SK-N-DZ (cell line): ENCODE results near the gene DAB1.

Source experiments
- DNase-seq: peaks from one replicate; pipeline ENCODE4 v3.0.0-alpha.2; 2015; ENCODE audit warnings: low spot score

Gene DAB1

DNA sequence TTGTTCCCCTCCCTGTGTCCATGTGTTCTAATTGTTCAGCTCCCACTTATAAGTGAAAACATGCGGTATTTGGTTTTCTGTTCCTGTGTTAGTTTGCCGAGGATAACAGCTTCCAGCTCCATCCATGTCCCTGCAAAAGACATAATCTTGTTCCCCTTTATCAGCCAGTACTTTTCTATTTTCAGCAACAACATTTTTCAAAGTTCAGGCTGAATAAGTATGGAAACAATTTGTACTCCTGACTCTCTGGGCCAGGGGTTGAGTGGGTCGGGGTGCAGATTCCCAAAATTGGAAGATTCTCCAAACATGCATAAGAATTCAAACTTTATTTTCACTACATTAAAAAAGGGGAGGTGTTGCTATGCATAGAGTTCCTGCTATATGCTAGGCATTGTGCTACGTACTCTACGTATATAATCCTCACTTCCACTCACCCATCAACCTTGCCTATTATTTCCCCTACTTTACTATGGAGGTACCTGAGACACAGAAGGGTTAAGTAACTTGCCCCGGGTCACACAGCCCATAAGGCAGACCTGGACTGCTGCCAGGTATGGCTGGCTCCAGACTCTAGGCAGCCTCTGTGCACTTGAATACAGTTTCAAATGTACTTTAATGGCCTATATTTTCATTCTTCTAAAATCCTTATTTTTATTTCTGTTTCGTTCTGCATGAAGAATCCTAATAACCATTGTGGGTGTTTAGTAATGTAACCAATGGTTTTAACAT lies 341.0 kb downstream of the DAB1 start:
- DNase-seq = no peak

DNA sequence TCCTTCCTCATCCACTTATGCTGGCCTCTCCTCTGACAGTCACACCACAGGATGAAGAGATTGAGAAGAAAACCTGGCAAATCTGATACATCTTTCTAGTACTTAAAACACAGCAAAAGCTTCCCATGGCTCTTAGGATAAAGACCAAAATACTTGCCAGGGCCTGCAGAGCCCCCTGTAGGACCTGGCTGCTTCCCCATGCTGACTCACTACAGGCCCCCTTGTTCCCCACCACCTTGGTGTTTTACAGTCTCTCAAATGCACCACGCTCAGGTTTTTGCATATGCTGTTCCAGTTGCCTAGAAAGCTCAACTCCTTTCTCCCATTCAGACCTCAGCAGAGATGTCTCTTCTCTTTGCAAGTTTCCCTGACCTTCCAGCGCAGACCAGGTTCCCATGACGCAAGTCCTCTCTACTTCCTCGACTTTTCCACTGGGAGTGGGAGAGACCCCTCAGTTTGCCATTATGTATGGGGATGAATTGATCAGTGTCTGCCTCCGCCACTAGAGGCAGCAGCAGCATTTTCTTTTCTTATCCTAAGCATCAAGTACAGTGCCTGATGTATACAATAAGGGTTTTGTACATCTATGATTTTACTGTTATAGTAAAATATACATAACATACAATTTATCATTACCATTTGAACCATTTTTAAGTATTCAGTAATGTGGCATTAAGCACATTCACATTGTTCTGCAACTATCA lies 344.3 kb downstream of the DAB1 start:
- no peak for DNase-seq

DNA sequence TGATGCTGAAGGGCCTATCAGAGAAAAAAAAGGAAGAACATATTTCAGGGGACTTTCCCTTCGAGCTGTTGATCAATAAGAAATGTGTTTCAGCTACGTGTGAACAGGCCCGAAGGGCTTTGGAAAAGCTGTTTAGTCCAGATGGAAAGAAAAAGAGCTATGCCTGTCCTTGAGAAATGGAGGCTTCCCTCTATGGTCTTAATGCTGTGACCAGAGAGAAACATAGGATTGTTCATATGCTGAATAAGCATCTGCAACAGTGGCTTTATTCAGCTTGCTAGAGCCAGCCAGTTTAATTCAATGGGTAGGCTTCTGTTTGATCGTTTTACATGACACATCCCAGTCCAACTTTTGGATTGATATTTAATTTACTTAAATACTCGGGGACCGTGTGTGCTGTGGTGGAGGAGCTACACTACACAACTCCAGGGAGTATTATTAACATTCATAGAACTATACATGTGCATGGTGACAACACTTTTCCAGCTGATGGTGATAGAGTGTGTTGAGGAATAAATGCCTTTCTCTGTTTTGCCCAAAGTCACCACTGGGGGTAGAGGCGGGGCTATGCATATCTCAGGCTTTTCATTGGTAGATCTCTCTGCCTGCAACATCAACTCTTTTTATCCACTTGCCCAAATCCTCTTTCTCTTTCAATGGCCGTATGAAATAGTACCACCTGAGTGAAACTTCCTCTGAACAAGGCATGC lies 351.3 kb downstream of the DAB1 start:
- DNase-seq = no peak

DNA sequence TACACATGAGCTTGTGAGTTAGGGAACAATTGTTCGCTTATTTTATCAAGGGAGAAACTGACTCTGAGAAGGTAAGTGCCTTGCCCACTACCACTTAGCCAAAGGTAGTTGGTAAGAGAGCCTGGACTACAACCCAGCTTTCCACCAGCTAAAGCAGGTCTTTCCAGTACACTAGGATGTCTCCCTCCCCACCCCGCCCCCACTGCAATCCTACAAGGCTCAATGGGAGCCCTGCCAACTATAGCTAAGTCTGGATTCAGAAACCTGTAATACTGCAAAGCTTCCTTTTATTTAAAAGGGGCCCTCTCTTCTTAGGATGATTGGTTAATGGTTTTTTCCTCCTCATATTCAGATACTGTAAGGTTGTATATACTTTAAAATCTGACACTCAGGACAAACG lies 356.0 kb downstream of the DAB1 start:
- DNase-seq = no peak

DNA sequence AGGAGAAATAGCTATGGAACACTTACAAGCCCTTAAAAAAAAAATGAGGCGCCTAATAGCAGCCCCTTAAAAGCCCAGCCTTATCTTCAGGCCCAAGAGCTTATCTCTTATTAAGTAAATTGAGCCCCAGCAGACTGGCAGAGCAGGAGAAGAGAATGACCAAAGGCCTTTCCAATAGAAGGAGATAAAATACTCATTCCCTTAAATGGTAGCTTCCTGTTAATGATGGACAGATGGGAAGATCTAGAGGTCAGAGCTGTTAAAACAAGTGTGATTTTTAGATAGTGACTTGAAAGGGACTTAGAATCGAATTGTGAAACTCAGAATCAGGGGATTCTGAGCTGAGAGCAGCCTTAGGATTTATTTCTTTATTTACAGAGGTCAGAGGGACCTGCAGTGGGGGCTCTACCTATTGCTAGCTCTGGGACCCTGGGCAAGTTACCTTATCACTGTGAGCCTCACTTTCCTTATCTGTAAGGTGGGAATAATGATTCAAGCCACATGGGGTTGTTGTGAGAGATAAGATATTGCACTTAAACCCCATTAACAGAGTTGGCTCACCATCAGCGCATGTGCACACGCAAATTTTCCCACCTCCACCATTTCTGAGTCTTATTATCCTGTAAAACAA lies 356.8 kb downstream of the DAB1 start:
- no peak for DNase-seq

DNA sequence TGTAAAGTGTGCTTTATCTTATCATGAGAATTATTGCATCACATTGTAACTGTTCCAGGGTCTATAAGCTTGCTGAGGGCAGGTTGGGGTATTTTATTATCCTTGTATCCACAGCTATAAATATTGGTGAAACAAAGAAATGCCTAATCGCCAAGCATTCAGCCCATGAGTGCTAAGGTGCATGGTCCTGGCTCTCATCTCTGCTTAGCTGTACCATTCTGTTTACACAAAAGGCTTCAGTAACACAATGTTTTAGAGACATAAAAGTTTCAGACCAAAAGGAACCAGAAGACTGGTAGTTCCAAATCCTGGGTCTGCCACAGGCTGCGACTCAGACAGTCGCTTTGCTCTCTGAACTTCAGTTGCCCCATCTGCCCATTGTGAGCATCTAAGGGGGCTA lies 358.4 kb downstream of the DAB1 start:
- DNase-seq = no peak

DNA sequence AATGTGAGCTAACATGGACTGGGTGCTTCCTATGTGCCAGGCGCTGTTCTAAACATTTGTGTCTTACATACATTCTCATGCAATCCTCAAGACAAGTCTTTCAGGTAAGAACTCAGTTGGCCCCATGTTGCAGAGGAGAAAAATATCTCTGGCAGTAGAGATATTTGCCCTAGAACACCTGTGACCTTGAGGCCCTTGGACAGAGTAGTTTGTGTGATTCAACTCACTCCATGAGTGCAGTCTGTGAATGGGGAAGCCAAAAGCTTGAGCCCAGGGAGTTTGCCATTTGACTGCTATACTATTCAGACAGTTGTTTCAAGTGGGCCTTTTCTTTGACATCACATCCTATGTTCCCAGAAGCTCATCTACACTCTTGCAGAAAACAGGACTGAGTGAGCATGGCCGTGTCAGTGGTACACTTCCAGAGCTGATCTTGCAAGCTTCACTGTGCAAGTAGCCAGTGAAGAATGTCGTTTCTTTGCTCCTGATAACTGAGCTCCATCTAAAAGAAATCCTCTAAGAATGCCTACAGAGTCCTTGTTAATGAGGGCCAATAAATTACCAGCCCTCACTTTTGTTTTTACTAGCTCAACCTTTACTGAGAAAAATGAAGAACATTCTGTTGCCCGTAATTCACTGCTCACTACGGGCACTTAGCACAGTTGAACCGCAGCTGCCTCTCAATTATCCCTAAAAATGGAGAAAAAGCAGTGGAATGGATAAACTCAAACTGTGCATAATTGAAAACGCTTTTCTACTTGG lies 359.3 kb downstream of the DAB1 start:
- no peak for DNase-seq

DNA sequence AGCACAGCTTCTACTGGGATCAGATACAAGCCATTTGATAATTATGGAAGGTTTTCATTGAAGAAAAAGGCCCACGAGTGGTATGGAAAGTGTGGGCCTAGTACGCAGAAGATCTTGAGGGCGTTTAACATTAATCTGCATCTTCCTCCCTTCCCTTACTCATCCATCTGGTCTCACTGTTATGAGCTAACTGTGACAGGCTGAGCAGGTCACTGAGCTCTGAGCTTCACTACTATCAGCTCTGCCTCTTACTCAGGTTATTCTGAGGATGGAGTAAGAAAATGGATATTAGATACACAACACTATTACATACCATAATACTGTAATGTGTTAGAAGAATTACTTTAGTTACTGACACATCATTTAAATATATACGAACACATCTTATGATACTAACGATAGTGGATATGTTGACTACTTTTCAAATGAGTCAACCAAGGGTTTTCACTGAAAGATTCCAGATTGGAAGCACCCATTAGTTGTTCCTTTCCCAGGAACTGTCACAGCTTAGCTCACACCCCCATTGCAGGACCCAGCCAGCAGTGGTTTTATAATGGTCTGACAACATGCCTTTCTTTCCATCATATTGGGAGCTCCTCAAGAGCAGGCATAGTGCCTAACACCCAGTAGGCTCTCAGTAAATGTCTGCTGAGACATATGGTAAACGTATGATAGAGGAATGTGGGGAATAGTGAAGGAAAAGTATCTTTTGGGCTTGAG lies 360.3 kb downstream of the DAB1 start:
- no peak for DNase-seq

DNA sequence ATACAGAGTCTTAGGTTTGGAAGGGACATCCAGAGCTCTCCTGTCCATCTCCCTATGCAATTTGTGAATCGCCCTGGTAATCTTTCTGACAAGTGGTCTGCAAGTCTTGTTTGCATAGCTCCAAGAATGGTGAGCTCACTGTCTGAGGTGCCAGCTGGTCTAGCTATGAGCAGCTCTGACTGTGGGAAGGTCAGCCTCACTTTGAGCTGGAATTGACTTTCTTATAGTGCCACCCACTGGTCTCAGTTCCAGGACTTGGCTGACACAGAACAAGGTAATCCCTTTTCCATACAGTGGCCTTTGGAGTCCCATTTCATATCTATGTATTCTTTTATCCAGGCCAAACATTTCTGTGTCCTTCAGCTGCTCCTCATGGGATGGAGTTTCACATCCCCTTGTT lies 362.5 kb downstream of the DAB1 start:
- DNase-seq = no peak

DNA sequence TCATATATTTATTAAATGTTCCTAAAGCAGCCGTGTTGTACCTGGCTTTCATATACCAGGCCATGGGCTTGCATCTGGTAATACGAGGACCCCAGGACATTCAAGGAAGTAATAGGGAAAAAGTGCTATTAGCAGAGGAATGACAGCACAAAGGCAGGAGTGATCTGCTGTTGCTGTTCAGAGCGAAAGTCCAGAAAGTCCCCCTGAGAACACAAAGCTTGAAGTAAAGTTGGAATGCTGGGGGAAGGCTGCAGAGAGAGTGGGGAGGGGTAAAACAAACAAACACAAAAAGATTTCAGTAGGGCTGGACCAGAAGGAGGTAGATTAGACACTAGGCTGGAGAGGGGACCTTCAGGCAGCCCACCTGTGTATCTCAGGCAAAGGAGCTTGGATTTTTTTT lies 363.4 kb downstream of the DAB1 start:
- DNase-seq = no peak

DNA sequence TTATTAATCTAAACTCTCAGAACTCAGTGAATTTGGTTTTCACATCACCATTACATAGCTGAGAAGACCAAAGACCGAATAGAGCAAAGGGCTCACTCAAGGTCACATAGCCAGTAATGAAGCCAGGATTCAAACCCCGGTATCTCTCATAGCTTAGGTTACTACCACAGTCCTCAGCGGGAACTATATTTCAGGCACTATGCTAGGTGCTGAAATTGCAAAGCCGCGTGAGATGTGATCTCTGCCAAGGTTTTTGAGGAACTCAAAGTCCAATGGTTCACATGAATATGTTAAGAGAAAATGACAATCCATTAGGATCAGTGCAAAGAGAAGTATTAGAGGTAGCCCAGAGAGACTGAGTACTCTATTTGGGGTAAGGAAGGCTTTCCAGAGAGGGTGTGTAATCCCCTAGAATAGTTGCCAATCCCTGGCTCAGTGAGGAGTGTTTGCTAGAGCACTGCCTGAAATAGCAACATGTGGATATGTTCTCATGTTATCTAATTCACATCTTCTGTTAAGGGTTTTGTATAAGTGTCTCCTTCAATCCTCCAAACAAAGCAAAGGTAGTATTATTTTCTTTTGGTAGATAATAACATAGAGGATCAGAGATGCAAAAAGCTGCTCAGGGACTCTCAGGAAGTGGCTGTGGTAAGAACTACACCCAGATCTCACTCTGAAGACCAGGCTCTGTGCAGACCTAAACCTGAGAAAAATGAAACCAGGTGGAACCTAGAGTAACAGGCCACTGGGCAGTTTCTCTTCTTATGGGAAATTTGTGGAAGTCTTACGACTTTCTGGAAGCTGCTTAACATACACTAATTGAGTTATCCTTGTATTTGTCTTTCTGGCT lies 365.0 kb downstream of the DAB1 start:
- DNase-seq = no peak

DNA sequence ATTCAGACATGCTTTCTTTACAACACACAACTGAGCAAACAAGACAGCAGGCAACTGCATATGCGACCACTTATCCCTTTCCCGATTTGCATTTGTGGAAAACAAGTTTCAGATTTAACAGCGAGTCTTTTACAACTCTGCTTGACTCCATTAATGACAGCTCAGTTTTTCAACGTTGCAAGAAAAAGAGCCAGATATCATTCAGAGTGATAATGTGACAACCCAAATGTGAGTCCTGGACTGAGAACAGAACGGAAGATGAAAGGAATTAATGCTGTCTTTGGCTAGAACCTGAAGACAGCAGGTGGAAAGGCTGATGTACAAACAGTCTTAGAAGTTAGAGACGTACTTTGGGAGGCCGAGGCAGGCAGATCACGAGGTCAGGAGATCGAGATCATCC lies 375.0 kb downstream of the DAB1 start:
- no peak for DNase-seq

DNA sequence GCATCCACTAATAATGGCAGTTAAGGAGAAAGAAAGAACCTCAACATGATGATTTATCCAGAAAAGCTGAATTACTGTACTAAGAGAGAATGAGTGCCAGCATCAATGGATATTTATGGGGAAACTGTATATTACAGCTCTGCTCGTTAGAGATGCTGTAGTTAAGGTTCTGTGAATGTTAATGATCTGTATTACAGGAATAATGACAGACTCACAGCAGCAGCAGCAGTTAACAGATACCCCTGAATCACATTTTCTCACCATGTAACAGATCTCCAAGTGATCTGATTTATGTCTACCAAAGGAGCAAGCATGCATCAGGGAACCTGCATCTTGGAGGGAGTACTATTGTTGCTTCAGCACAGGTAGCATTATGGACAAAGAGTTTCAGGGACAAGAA lies 377.4 kb downstream of the DAB1 start:
- no peak for DNase-seq

DNA sequence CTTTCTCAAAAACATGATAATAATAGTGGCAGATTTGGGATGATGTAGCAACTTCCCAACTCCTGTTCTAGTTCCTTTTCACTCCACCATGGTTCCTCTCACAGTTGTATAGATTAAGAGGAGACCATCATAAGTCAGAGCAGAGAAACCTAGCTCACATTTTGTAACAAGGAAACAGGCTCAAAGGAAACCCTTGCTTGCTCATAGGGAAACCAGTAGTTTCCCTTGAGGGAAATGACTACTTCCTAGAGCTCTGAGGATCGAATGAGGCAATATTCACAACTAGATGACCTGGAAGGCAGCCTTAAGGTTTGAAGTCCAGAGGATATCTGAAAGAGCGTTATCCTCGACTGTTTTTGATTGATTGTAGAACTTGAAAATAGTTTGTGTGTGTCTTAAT lies 382.0 kb downstream of the DAB1 start:
- DNase-seq = no peak

DNA sequence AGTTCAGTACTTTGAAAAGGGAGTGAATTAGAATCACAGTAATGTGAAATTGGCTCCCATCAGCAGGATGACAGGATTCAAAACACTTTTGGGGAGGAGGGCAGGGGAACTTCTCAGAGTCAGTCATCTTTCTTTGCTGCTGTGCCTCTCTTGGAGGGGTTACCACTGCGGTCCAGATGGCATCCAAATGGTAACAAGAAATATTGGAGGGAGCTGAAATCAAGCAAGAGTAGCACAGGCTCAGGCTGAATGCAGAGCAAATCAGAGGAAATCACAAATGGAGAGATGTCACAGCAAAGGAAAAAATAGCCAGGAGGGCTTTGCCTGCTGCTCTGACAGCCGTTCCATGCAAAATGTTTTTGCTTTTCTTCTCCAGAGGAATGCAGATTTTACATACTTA lies 383.0 kb downstream of the DAB1 start:
- no peak for DNase-seq

DNA sequence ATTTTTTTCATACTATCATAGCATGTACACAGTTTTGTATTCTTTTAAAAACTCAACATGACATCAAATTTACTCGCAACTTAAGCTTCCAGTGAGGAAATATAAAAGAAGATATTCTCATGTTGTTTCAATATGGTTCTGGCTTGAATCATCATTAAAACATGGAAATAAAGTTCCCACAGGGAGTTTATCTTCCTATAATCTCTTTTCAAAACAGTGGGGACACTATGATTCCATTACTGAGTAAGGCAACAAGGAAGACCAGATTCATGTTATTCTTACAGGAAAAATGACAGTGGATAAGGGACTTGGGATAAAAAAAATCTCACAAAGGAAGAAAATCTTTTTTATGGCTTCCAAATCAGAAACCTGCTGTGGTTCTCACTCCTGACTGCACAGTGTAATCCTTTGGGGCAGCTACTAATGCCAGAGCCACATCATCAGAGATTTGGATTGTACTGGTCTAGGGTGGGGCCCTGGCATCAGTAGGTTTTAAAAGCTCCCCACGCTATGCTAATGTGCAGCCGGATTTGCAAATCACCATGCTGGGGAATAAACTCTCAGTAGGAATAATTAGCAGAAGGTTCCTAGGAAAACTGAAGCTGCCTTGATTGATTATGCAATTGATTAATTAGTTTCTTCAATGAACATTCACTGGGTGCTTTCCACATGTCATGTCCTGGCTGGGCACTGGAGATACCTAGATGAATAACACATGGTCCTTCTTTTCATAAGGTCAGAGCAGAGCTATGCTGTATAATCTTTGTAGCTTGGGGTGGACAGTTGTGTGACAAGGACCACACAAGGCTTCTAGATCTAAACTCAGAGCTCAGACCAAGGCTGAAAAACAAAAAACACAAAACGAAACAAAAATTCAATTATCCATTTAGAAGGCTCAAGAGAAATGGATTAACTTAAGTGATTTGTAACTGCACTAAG lies 386.9 kb downstream of the DAB1 start:
- DNase-seq = no peak

DNA sequence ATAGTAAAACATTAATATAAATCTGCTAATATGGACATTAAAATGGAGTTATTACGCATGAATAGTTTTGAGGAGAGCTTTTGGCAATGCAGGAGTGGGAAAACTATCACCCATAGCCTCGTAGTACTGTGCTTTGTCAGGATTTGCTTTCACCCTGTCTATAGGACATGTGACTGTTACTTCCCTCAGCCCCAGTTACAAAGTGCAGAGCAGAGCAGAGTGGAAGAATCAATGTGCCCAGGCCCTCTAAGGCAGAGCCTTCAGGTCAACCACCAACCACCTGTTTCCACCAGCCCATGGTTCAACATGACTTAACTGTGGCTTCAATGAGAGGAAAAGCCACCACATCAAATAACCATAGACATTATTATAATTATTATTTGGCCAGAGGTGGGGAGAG lies 389.1 kb downstream of the DAB1 start:
- no peak for DNase-seq

DNA sequence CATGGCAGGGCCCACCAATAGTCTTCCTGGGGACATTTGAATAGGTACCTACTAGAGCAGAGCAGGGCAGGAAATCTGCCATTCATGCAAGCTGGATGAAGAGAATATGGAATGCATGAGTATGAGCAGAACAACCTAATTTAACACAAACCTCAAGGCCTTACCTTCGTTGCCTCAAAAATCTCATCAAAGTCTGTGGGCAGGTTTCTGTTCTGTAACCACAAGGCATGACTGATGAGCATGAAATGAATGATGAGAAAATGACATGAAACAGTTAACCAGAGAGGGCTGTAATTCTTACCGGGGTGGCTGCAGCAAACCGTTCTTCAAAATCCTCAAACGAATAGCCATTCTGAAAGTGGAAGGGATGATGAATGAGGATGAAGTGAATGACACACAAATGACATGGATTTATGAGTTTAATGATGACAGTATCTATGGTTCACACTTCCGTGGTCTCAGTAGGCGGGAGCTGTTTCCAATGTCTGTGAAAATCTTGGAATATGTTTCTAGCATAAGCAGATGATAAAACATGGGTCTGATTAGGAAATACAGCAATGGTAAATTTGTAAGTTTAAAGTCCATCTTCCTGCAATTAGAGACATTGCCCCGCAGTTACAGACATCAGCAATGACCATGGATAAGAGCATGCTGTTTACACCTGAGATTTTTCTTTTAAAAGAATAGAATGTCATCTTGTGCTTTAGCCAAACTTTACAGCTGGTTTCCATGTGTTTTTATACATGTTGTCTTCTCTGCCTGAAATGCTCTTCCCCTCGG lies 390.4 kb downstream of the DAB1 start:
- DNase-seq = no peak
